Measurements from ENCODE around the gene INPP5D. TPM values are rescaled to one million over a fixed set of nuclear protein-coding genes. Genes with fewer than 3 reads are reported as not detected.
"Not testable (repeated sequence)": the region's sequence is repeated elsewhere in the genome, so short reads cannot be mapped to it uniquely, and the experiment has no call there.

INPP5D gene
- total RNA-seq, 2 experiments from 2014 or later = 108 to 122 TPM

DNA sequence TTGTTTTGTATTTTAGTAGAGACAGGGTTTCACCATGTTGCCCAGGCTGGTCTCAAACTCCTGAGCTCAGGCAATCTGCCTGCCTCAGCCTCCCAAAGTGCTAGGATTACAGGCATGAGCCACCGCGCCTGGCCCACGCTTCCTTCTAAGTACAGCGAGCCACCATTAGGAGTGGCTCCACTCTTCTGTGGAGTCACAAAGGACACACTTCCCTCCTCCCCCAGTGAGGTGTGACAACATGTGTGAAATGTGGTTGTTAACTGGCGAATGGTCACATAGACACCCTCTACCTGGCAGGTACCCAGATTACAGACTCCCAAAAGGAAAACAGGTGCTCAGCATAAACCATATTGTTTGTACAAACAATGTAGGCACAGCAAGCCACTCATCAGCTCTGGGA is 96.3 kb downstream of the INPP5D start:
- CTCF ChIA-PET = interaction anchor here (0.5 to 0.6 kb wide), 2 partner anchors 199 to 286 kb away, joined by 3 read pairs; no protein-coding TSS in a partner anchor
- POLR2A ChIA-PET; H3K4me3 Mint-ChIP-seq; H3K9me3 Mint-ChIP-seq (ENCODE audit: insufficient read depth); ATAC-seq; DNase-seq; H3K4me1 Mint-ChIP-seq (ENCODE audit: low read depth); H3K27me3 Mint-ChIP-seq (ENCODE audit: low read depth): not testable (repeated sequence)
- peaks cover 73% of the 10 kb centered on the region for H3K36me3 Mint-ChIP-seq (ENCODE audit: low read depth)
- H3K27ac Mint-ChIP-seq = peak overlapping the region; percentile 18

DNA sequence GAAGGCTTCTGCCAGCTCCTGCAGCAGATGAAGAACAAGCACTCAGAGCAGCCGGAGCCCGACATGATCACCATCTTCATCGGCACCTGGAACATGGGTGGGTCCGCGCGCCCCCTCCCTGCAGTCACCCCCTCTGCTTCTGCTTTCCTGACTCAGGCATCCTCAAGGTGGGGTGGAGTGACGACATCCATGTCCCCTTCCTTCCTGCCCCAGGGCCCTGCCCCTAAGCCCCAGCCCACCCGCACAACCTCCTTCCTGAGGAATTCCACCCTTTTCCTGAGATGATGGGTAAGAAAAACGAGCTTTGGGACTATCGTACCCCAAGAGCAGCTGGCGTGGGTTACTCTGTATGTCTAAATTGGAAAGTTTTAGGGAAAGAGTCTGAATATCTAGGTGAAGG is 101.6 kb downstream of the INPP5D start:
- no peak for DNase-seq
- peaks cover 9% of the 10 kb centered on the region for H3K4me1 Mint-ChIP-seq (ENCODE audit: low read depth)
- H3K27ac Mint-ChIP-seq = no peak overlapping the region
- H3K27me3 Mint-ChIP-seq (ENCODE audit: low read depth) = no peaks in the 10 kb centered on the region
- ChIA-PET CTCF (interaction anchor here (2.0 kb wide), 1 partner anchor 90 kb away, joined by 6 read pairs; the partner anchor contains the start of gene ATG16L1), POLR2A (no interaction called here)
- no peaks in the 10 kb centered on the region for H3K9me3 Mint-ChIP-seq (ENCODE audit: insufficient read depth)
- no peak for ATAC-seq
- H3K4me3 Mint-ChIP-seq = no peak overlapping the region
- H3K36me3 Mint-ChIP-seq (ENCODE audit: low read depth) = peaks cover 63% of the 10 kb centered on the region

GRCh38 chr2:233162770-233163169 is 102.6 kb downstream of the INPP5D start:
- Mint-ChIP-seq H3K27ac (no peak overlapping the region), H3K9me3 (ENCODE audit: insufficient read depth) (no peaks in the 10 kb centered on the region), H3K27me3 (ENCODE audit: low read depth) (no peaks in the 10 kb centered on the region)

GRCh38 chr2:233163486-233164103 is 103.5 kb downstream of the INPP5D start:
- DNase-seq = no peak
- H3K36me3 Mint-ChIP-seq (ENCODE audit: low read depth) = peaks cover 50% of the 10 kb centered on the region
- POLR2A ChIA-PET = no interaction called here
- CTCF ChIA-PET = no interaction called here
- H3K4me3 Mint-ChIP-seq = no peak overlapping the region
- peaks cover 9% of the 10 kb centered on the region for H3K4me1 Mint-ChIP-seq (ENCODE audit: low read depth)
- no peaks in the 10 kb centered on the region for H3K9me3 Mint-ChIP-seq (ENCODE audit: insufficient read depth)
- H3K27me3 Mint-ChIP-seq (ENCODE audit: low read depth) = no peaks in the 10 kb centered on the region
- H3K27ac Mint-ChIP-seq = peak overlapping the region; percentile 51
- no peak for ATAC-seq

More at GRCh38 chr2:233162770-233163169, 102.6 kb downstream of the INPP5D start:
- no peak for ATAC-seq
- Mint-ChIP-seq H3K36me3 (ENCODE audit: low read depth) (peaks cover 58% of the 10 kb centered on the region), H3K4me3 (no peak overlapping the region), H3K4me1 (ENCODE audit: low read depth) (peaks cover 9% of the 10 kb centered on the region)
- ChIA-PET CTCF (interaction anchor here (2.0 kb wide), 1 partner anchor 89 kb away, joined by 6 read pairs; the partner anchor contains the start of gene ATG16L1), POLR2A (interaction anchor here (0.5 to 0.7 kb wide), 2 partner anchors 10 to 172 kb away, joined by 4 read pairs; no protein-coding TSS in a partner anchor)
- DNase-seq = no peak

DNA sequence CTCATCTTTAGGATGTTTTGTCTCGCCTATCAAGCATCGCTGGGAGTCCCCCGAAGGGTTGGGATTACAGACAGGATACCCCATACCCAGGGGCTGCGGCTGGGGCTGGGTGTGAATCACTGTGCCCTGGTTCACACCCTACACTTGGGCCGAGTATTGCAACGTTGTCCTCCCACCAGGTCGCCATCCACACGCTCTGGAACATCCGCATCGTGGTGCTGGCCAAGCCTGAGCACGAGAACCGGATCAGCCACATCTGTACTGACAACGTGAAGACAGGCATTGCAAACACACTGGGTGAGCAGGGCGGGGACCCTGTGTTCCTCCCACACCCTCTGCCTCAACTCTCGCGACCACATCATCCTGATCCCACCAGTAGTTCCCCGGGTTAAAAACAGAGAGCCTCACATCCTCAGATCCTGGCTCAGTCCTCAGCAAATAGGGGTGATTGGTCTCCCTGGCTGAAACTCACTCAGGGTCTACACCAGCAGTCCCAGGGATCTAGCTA is 104.0 kb downstream of the INPP5D start:
- peaks cover 50% of the 10 kb centered on the region for H3K36me3 Mint-ChIP-seq (ENCODE audit: low read depth)
- peak overlapping the region; percentile 37 for H3K27ac Mint-ChIP-seq
- DNase-seq (no peak), ATAC-seq (no peak)
- ChIA-PET CTCF (no interaction called here), POLR2A (no interaction called here)
- H3K9me3 Mint-ChIP-seq (ENCODE audit: insufficient read depth) = no peaks in the 10 kb centered on the region
- H3K4me1 Mint-ChIP-seq (ENCODE audit: low read depth) = peaks cover 9% of the 10 kb centered on the region
- H3K27me3 Mint-ChIP-seq (ENCODE audit: low read depth) = no peaks in the 10 kb centered on the region
- no peak overlapping the region for H3K4me3 Mint-ChIP-seq

DNA sequence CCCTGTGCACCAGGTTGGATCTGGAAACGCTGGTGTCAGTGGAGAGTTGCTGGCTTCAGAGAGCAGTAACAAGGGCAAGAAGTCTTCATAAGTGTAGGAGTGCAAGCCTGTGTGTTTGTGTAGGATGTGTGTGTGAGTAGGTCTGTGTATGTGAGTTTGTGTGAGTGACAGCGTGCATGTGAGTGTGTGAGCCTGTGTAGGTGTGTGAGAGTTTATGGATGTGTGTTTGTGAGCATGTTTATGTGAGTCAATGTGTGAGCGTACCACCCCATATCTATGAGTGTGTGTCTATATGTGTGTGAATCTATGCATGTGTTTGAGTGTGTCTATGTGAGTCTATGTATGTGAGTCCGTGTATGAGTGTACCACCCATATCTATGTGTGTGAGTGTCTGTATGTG is 104.8 kb downstream of the INPP5D start:
- no peaks in the 10 kb centered on the region for H3K9me3 Mint-ChIP-seq (ENCODE audit: insufficient read depth)
- ChIA-PET CTCF (no interaction called here), POLR2A (no interaction called here)
- no peak overlapping the region for H3K4me3 Mint-ChIP-seq
- peaks cover 53% of the 10 kb centered on the region for H3K36me3 Mint-ChIP-seq (ENCODE audit: low read depth)
- H3K4me1 Mint-ChIP-seq (ENCODE audit: low read depth) = peaks cover 9% of the 10 kb centered on the region
- H3K27ac Mint-ChIP-seq = no peak overlapping the region
- no peaks in the 10 kb centered on the region for H3K27me3 Mint-ChIP-seq (ENCODE audit: low read depth)
- ATAC-seq (no peak), DNase-seq (no peak)

DNA sequence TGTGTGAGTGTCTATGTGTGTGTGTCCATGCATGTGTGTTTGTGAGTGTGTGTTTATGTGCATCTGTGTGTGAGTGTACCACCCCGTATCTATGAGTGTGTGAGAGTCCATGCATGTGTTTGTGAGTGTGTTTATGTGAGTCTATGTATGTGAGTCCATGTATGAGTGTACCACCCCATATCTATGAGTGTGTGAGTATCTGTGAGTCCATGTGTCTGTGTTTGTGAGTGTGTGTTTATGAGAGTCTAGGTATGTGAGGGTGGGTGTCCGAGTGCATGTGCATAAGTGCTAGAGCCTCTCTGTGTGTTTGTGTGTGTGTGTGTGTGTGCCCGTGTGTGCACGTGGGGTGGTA is 105.4 kb downstream of the INPP5D start:
- DNase-seq (no peak), ATAC-seq (no peak)

GRCh38 chr2:233165895-233166661 is 105.9 kb downstream of the INPP5D start:
- POLR2A ChIA-PET = no interaction called here

More for the DNA sequence above, 105.4 kb downstream of the INPP5D start:
- ChIA-PET POLR2A (no interaction called here), CTCF (no interaction called here)
- Mint-ChIP-seq H3K4me1 (ENCODE audit: low read depth) (peaks cover 9% of the 10 kb centered on the region), H3K9me3 (ENCODE audit: insufficient read depth) (no peaks in the 10 kb centered on the region), H3K27ac (no peak overlapping the region), H3K36me3 (ENCODE audit: low read depth) (peaks cover 52% of the 10 kb centered on the region), H3K4me3 (no peak overlapping the region), H3K27me3 (ENCODE audit: low read depth) (no peaks in the 10 kb centered on the region)

GRCh38 chr2:233168445-233168844 is 108.3 kb downstream of the INPP5D start:
- H3K4me1 Mint-ChIP-seq (ENCODE audit: low read depth) = peaks cover 9% of the 10 kb centered on the region
- H3K4me3 Mint-ChIP-seq = no peak overlapping the region
- ATAC-seq = no peak
- peaks cover 59% of the 10 kb centered on the region for H3K36me3 Mint-ChIP-seq (ENCODE audit: low read depth)
- H3K27ac Mint-ChIP-seq = no peak overlapping the region
- H3K27me3 Mint-ChIP-seq (ENCODE audit: low read depth) = no peaks in the 10 kb centered on the region
- no peaks in the 10 kb centered on the region for H3K9me3 Mint-ChIP-seq (ENCODE audit: insufficient read depth)
- ChIA-PET CTCF (no interaction called here), POLR2A (no interaction called here)
- no peak for DNase-seq

More at GRCh38 chr2:233165895-233166661, 105.9 kb downstream of the INPP5D start:
- CTCF ChIA-PET = interaction anchor here (1.4 kb wide), 1 partner anchor 84 kb away, joined by 3 read pairs; no protein-coding TSS in a partner anchor
- no peak overlapping the region for H3K27ac Mint-ChIP-seq
- no peak overlapping the region for H3K4me3 Mint-ChIP-seq
- peaks cover 56% of the 10 kb centered on the region for H3K36me3 Mint-ChIP-seq (ENCODE audit: low read depth)
- H3K9me3 Mint-ChIP-seq (ENCODE audit: insufficient read depth) = no peaks in the 10 kb centered on the region
- ATAC-seq = no peak
- DNase-seq = peak; percentile 49
- H3K27me3 Mint-ChIP-seq (ENCODE audit: low read depth) = no peaks in the 10 kb centered on the region
- H3K4me1 Mint-ChIP-seq (ENCODE audit: low read depth) = peaks cover 9% of the 10 kb centered on the region

DNA sequence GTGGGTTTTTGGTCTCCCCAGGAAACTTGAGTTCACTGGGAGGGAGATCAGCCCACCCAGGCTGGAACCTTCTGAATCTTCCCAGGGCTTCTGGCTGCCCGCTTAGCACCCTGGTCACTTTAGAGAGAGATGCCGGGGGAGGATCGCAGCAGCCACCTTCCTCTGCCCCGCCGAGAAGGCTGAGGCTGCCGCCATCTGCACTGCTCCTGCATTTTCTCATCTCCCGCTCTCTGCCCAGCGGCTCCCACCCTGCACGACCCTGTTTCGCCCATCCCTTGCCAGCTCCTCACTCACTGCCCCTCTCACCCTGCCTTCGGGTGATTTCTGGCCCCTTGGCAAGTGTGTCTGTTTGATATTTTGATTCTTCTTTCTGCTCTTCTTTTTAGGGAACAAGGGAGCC is 108.8 kb downstream of the INPP5D start:
- CTCF ChIA-PET = no interaction called here
- POLR2A ChIA-PET = no interaction called here
- peak overlapping the region; percentile 60 for H3K27ac Mint-ChIP-seq

DNA sequence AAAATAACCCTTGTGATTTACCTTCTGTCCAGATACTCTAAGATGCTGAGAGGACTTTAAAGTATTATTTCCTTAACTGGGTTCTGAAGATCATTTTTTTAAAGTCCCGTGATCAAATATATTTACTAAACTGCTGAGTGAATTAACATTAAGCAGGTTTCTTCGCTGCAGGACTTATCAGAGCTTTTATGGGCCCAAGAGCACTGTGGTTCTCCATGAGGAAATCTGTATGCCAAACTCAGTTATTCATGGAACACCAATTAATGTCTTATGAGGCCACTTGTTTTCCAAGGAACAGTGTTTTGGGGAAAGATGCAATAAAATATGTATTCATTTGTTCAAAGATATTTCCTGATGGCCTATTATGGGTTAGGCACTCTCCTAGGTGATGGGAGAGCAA is 111.2 kb downstream of the INPP5D start:
- no peaks in the 10 kb centered on the region for H3K9me3 Mint-ChIP-seq (ENCODE audit: insufficient read depth)
- no peaks in the 10 kb centered on the region for H3K27me3 Mint-ChIP-seq (ENCODE audit: low read depth)
- peaks cover 59% of the 10 kb centered on the region for H3K36me3 Mint-ChIP-seq (ENCODE audit: low read depth)
- H3K4me3 Mint-ChIP-seq = no peak overlapping the region
- ATAC-seq (no peak), DNase-seq (no peak)
- POLR2A ChIA-PET = no interaction called here
- CTCF ChIA-PET = no interaction called here
- peak overlapping the region; percentile 12 for H3K27ac Mint-ChIP-seq
- peaks cover 3% of the 10 kb centered on the region for H3K4me1 Mint-ChIP-seq (ENCODE audit: low read depth)

More for the DNA sequence above, 108.8 kb downstream of the INPP5D start:
- no peak for ATAC-seq
- H3K36me3 Mint-ChIP-seq (ENCODE audit: low read depth) = peaks cover 54% of the 10 kb centered on the region
- H3K4me3 Mint-ChIP-seq = no peak overlapping the region
- no peaks in the 10 kb centered on the region for H3K9me3 Mint-ChIP-seq (ENCODE audit: insufficient read depth)
- peaks cover 9% of the 10 kb centered on the region for H3K4me1 Mint-ChIP-seq (ENCODE audit: low read depth)
- H3K27me3 Mint-ChIP-seq (ENCODE audit: low read depth) = no peaks in the 10 kb centered on the region
- no peak for DNase-seq

GRCh38 chr2:233173115-233173514 is 113.0 kb downstream of the INPP5D start:
- ChIA-PET CTCF (no interaction called here), POLR2A (interaction anchor here (0.6 kb wide), 2 partner anchors 110 to 318 kb away, joined by 3 read pairs; no protein-coding TSS in a partner anchor)
- H3K27ac Mint-ChIP-seq = no peak overlapping the region
- no peaks in the 10 kb centered on the region for H3K27me3 Mint-ChIP-seq (ENCODE audit: low read depth)
- peaks cover 62% of the 10 kb centered on the region for H3K36me3 Mint-ChIP-seq (ENCODE audit: low read depth)
- DNase-seq (no peak), ATAC-seq (no peak)
- peaks cover 1% of the 10 kb centered on the region for H3K4me1 Mint-ChIP-seq (ENCODE audit: low read depth)
- no peak overlapping the region for H3K4me3 Mint-ChIP-seq
- no peaks in the 10 kb centered on the region for H3K9me3 Mint-ChIP-seq (ENCODE audit: insufficient read depth)
